ENCODE results near the gene SMCO2. TPM values are rescaled to one million over a fixed set of nuclear protein-coding genes. Genes with fewer than 3 reads are reported as not detected.

The SMCO2 gene
- total and polyA plus RNA-seq, 2 of the 13 experiments (the other 11 are each of a cell fraction or from before 2014, with no cell fraction given), result 0.15 TPM; not detected in 1

GRCh38 chr12:27523642-27524493 lies 77.3 kb downstream of the SMCO2 start, which contains the start of gene PPFIBP1 (continued):
- TF ChIP-seq ZNF281 (CRISPR knock-in tag; IDR thresholded peaks at IDR 0.05; ENCODE audit: borderline replicate concordance) (peak; percentile 4; the same call in 1 of the 2 replicates), MEIS1 (CRISPR knock-in tag; IDR thresholded peaks at IDR 0.05; ENCODE audit: borderline replicate concordance) (peak; percentile 52; the same call in 1 of the 2 replicates), DRAP1 (CRISPR knock-in tag; IDR thresholded peaks at IDR 0.05) (peak; percentile 83), SMAD3 (CRISPR knock-in tag; IDR thresholded peaks at IDR 0.05) (no peak), SNAPC4 (CRISPR knock-in tag; IDR thresholded peaks at IDR 0.05) (peak; percentile 78; the same call in 1 of the 2 replicates), SP4 (CRISPR knock-in tag; IDR thresholded peaks at IDR 0.05) (peak; percentile 96), ZNF501 (CRISPR knock-in tag; IDR thresholded peaks at IDR 0.05) (peak; percentile 70; the same call in 1 of the 2 replicates), XRCC5 (optimal IDR thresholded peaks at IDR 0.05; ENCODE audit: low read length) (peak; percentile 42), MTA1 (CRISPR knock-in tag; IDR thresholded peaks at IDR 0.05; ENCODE audit: borderline replicate concordance) (peak; percentile 28; the same call in 1 of the 2 replicates), SRSF1 (optimal IDR thresholded peaks at IDR 0.05; ENCODE audit: low read depth, low read length) (peak; percentile 31), FOXP4 (CRISPR knock-in tag; IDR thresholded peaks at IDR 0.05) (0 out of 2 replicates have a peak, but pooled peaks have one; percentile 8), ZNF136 (CRISPR knock-in tag; IDR thresholded peaks at IDR 0.05; ENCODE audit: low read depth) (no peak), ZKSCAN5 (CRISPR knock-in tag; IDR thresholded peaks at IDR 0.05) (peak; percentile 19; the same call in 1 of the 2 replicates), FOSL2 (CRISPR knock-in tag; IDR thresholded peaks at IDR 0.05) (peak; percentile 23; the same call in 1 of the 2 replicates), RARG (CRISPR knock-in tag; IDR thresholded peaks at IDR 0.05; ENCODE audit: low read depth) (no peak), GLI4 (CRISPR knock-in tag; IDR thresholded peaks at IDR 0.05; ENCODE audit: borderline replicate concordance) (0 out of 2 replicates have a peak, but pooled peaks have one; percentile 23), SP1 (IDR thresholded peaks at IDR 0.05) (no peak), SP1 (CRISPR knock-in tag; IDR thresholded peaks at IDR 0.05) (peak; percentile 64)

All from HepG2 (cell line).